ENCODE data around the gene SLC9A7.

DNA sequence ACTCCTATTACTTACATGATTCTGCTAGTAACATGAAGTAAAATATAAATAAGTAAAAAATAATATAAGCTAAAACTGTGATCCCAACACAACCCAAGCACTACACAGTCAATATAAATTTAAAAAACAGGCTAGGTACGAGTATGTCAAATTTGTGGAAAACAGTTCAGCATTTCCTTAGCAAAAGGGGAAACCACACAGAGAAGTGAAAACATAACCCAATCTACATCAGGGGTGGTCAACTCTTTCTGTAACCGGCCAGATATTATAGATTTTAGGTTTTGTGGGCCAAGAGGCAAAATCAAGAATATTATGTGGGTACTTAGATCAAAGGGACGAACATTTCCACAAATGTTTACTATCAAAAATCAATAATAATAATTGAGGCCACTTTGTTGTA, 115.3 kb downstream of the SLC9A7 start:
- TF ChIP-seq, protein P1, sequence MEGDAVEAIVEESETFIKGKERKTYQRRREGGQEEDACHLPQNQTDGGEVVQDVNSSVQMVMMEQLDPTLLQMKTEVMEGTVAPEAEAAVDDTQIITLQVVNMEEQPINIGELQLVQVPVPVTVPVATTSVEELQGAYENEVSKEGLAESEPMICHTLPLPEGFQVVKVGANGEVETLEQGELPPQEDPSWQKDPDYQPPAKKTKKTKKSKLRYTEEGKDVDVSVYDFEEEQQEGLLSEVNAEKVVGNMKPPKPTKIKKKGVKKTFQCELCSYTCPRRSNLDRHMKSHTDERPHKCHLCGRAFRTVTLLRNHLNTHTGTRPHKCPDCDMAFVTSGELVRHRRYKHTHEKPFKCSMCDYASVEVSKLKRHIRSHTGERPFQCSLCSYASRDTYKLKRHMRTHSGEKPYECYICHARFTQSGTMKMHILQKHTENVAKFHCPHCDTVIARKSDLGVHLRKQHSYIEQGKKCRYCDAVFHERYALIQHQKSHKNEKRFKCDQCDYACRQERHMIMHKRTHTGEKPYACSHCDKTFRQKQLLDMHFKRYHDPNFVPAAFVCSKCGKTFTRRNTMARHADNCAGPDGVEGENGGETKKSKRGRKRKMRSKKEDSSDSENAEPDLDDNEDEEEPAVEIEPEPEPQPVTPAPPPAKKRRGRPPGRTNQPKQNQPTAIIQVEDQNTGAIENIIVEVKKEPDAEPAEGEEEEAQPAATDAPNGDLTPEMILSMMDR (IDR thresholded peaks at IDR 0.05), result no peak
- TF ChIP-seq POLR2AphosphoS5 (IDR thresholded peaks at IDR 0.05), result no peak
